ENCODE results near the gene CPT1A.

The CPT1A gene

DNA sequence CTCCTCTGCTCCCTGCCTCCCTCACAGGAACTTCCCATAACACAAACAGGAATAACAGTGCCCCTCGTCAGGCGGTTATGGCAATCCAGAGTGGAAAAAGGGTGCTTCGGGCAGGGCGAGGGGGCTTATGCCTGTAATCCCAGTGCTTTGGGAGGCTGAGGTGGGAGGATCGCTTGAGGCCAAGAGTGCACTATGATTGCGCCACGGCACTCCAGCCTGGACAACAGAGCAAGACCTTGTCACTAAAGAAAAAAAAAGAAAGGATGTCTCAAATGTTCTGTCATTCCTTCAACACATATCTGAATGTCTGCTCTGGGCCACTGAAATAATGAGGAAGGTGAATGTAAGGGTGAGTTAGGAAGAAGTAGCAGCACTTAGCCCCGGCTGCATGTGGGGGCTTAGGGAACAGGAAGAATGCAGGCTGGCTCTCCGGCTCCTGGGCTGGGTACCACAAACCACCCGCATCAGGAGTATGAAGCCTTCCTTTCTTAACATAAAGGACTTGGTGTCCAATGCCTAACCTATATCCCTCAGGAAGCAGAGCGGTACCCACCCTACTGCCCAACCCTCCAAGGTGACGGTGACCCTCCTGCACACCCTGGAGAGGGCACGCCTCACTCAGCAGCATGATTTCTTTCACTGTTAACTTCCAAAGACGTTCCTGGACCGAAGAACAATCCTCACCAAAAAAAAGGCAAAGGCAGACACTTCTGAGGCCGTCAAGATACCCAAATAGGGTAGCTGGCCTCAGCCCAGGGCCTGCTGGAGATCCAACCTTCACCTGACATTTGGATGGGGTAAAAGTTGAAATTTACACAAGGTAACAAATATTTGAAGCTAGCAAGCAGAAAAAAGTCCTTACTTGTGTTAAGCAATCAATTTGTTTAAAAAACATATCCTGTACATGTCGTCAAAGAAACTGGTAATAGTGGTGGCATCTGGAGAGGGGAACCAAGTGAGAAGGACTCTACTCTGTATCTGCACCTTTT lies 3.8 kb downstream of the CPT1A start:
- DNase-seq = no peak
- intact Hi-C loops (cut with DNase I) = no loop called here

DNA sequence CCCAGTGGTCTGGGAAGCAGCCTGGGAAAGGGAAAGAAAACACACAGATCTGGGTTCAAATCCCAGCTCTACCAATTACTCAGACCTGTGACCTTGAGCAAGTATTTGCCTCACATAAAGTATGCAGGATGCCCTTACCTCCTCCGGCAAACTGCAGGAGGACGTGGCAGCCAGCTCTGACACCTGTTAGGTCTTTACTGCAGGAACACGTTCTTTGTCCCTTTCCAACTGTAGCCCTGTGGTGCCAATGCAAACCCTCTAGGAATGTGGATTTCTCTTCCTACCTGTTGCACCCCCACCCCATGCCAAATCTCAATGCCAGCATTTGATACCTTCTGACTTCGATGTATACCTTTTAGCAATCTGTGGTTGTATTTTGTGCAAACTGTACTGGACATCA lies 6.0 kb downstream of the CPT1A start:
- no peak for DNase-seq
- intact Hi-C loops (cut with DNase I) = no loop called here

DNA sequence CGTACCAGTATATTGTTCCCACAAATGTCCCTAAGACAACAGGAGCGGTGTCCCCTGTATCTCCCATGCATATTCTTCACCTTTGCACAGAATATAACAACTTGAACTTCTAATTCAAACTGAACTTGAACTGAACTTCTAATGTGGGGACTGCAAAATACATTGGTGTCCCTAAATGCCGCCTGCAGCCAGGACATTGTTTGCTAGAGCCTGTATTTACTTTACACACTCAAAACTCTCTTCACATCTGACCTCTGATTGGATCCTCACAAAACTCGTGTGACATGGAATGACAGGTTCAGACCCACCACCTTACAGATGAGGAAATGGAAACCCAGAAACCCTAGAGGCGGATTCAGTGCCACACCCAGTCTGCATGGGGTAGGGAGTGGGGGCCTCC lies 6.4 kb downstream of the CPT1A start:
- intact Hi-C loops (cut with DNase I) = no loop called here
- no peak for DNase-seq

DNA sequence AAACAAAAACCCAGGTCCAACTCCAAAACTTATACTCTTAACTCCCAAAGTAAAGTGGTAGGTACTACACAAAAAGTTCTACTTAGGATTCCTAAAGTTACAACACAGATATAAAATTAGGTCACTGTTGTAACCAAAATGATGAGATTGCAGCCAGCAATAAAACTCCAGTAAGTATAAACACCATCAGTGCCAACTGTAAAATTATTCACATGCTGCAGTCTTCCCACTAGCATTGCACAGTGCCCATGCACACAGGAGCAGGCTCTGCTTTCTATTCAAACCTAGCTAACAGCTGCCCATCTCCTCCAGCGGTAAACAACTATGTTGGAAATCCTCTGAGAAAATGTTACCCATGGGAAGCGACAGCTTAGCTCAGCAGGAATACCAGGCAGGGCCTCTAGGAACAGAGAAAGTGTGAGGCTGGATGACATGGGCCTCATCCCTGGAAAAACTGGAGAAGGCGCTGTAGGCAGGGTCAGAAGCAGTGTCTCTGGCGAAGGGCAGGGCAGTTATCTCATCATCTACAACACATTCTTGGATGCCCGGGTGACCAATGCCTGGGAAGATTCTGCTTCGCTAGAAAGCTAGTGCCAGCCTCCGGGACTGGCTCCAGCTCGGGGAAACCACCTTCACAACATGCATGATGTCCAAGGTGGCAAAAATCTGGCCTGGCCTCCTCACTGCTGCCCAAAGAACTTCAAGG lies 9.1 kb downstream of the CPT1A start:
- intact Hi-C loops (cut with DNase I) = no loop called here
- DNase-seq = no peak

DNA sequence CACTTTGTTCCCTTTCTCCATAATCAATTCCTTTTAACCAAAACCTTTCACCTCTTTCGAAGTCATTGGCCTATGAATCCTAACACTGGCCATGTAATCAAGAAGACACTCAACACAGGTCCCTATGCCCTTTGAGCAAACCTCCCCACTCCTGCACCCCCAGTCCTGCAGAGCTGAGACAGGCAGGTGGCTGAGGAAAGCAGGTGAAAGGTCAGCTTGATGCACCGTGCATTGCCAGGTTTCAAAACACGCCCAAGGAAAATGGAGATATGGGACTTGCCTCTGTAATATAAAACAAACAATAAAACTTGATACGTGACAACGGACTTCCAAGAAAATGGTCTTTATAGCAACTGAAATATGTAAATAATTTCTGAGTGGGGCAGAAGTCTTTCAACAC lies 10.6 kb downstream of the CPT1A start:
- DNase-seq = no peak
- intact Hi-C loops (cut with DNase I) = no loop called here

DNA sequence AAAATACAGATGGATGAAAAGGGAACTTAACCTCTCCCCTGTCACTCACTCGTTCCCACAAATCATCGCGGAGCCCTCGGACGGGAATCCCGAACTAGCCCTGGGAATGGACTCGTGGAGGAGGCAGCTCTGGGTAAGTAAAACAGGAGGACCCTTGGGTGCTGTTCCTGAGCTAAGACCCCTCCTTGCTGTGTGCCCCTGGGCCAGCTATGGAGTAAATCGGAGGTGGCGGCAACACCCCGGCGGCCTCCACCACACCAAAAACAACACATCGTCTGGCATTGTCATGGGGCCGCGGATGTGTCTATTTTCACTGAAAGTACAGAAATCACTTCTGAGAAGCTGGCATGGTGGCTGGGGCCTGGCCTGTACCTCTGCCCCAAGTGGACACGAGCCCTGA lies 12.1 kb downstream of the CPT1A start:
- intact Hi-C loops (cut with DNase I) = no loop called here
- no peak for DNase-seq

DNA sequence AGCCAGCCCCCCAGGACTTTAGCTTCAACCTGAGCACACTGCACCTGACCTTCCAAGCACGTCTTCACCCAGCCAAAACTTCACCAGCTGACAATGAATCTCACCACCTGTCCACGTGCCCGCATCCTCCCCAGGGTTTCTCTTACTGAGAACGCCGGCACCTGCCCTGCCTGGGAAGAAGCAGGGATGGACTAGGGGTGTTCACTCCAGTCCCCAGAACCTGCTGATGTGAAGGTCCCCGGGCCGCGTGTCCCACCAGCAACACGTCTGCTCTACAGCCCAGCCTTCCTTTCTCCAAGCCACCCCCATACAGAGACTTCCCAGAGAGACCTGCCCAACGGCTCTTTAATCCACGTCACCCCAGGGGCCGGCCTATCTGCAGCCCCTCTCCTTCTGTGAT lies 12.8 kb downstream of the CPT1A start:
- DNase-seq = no peak
- intact Hi-C loops (cut with DNase I) = no loop called here

DNA sequence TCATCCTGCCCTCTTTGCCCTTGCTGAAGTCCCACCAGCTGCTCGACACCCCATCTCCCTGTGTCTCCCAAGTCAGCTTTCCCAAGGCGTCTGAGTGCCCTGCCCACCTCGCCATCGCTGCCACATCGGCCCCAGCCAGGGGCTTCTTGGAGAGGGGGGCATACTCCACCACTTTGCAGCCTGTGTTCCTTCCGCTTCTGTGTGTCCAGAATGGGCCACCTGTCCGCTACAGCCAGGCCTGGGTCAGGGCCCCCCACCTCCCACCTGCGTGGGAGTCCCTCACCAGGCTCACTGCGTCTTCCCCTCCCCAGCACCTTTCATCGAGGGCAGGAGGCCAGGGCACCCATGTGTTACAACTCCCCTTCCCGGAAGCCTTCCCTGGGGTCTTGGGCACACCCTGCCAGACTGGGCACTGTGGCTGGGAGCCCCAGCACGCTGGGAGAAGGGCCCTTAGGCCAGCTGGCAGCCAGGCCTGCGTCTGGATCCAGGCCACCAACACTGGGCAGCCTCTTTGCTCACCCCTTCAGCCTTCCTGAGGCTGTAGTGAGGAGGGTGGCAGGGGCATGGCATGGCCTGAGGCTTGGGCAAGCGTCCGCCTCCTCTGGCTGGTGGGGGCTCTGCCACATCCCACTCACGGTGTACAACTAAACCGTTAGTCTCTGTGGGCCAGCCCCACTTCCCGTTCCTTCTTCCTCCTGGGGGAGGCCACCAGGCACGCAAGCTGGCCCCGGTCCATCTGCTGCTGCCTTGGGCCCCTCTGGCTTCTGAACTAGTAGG lies 13.4 kb downstream of the CPT1A start:
- intact Hi-C loops (cut with DNase I) = no loop called here
- peak in 25 of 42 donors; percentile 9 to 70 (median 40) for DNase-seq

DNA sequence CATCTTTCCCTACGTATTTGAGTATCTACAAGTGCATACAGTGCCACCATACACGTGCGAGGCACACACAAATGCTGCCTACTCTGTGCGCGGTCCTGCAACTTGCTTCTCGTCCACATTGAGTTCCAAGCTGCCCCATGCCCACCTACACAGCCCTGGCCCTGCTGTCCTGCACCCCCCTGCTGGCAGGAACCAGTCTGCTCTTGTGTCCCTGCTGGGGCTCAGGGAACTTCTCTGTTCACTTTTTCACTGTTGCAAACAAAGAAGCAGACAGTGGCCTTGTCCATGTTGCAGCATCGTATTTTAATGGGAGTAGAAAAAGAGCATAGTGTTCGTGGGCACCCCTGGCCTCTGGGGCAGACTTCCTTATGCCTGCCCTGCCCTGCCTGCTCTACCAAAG lies 14.0 kb downstream of the CPT1A start:
- peak in 2 of 42 donors; percentile 3 to 37 for DNase-seq
- intact Hi-C loops (cut with DNase I) = no loop called here

DNA sequence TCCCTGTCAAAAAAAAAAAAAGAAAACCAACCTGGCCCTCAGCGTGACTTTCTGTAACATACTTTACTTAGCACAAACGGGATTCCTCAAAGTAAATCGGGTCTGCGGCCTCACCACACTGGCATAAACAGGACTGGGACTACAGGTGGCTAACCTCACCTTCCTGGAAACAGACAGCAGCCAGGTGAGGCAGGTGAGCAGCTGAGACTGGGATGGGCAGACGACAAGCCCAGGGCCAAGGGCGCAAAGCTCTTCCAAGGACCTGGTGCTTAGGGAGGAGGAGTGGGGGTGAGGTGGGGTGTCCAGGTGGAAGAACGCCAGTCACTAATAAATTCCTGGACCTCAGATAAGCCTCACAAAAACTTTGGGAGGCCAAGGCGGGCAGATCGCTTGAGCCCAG lies 15.0 kb downstream of the CPT1A start:
- DNase-seq = no peak
- intact Hi-C loops (cut with DNase I) = no loop called here

DNA sequence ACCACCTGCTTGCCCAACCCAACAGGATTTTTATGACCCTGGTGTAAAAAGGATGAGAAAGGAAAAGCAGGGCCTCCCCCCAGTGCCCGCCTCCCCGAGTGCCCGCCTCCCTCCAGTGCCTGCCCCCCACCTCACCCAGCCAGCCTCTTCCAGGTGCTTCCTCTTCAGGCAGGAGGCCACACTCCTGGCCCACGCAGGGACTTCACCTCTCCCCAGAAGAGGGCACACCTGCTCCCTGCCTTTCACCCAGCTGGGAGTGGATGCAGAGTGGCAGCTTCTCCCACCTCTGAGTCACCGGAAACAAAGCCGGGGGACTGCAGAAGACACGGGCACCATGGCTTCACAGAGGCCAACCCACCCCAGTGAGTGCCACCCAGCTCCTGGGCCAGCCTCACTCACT lies 16.1 kb downstream of the CPT1A start:
- no peak for DNase-seq
- intact Hi-C loops (cut with DNase I) = no loop called here

DNA sequence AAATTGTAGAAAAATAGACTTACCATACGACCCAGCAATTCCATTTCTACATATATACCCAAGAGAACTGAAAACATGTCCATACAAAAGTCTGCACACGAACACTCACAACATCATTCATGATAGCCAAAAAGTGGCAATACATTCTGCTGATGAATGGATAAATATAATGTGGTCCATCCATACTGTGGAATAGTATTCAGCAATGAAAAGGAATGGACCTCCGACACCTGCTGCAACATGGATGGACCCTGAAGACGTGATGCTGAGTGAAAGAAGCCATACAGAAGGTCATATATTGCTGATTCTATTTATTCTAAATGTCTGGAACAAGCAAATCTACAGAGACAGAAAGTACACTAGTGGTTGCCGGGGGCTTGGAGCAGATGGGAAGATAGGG lies 19.2 kb downstream of the CPT1A start:
- intact Hi-C loops (cut with DNase I) = no loop called here
- DNase-seq = no peak

DNA sequence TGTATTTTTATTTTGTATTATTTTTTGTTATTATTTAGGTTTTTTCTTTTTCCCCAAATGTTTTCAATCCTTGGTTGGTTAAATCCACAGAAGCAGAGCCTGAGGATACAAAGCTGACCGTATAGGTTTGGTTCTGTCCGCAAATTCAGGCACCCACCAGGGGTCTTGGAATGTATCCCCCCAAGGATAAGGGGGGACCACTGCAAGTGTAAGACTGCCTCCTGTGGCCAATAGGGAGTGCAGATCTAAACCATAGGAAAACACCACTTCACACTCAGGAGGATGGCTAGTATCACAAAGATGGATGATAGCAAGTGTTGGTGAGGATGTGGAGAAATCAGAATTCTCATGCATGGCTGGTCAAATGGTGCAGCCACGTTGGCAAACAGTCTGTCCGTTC lies 20.0 kb downstream of the CPT1A start:
- intact Hi-C loops (cut with DNase I) = no loop called here

DNA sequence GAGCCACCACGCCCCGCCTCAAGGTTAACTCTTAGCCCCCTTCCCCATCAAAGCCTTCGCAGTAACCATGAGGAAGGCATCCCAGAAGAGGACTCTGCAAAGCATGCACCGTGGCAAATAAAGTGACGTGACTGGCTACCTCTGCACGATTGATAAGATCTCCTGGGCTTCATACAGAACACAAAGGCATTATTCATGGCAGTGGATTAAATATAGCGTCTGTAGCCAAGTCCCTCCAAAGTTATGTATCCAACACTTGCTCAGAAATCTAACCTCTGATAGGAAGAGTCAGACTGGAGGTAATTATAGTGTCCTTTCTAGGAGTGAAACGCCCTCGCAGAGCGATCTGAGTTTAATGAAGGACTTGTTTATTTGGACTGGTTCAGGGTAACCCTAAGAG lies 22.4 kb downstream of the CPT1A start:
- DNase-seq = no peak
- intact Hi-C loops (cut with DNase I) = no loop called here

More for the DNA sequence above, 20.0 kb downstream of the CPT1A start:
- no peak for DNase-seq

DNA sequence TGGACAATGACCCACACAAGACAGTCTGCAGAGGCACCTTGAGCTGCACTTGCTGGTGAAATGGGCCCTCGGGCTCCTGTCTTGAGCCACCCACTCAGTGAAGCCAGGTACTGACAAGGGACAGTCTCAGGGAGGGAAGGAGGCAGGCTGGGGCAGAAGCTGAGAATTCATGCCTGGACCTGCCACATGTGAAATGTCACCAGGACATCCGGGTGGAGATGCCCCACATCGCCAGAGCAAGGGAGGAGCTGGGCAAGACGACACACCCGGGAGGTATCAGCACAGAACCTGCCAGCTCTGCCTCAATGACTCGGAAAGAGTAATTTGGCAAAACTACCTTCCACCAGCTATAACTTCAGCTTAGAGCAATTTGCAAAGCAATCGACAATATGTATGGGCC lies 23.5 kb downstream of the CPT1A start:
- DNase-seq = no peak
- intact Hi-C loops (cut with DNase I) = no loop called here

DNA sequence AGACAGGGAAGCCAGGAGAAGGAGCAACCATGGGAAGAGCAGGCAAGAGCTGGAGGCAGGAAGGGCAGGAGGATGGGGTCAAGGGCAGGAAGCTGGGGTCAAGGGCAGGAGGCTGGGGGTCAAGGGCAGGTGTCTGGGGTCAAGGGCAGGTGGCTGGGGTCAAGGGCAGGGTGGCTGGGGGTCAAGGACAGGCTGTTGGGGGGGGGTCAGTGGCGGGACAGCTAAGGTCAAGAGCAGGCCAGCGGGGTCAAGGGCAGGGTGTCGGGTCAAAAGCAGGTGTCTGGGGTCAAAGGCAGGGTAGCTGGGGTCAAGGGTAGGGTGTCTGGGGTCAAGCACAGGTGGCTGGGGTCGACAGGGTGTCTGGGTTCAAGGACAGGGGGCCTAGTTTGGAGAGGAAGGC lies 24.2 kb downstream of the CPT1A start:
- intact Hi-C loops (cut with DNase I) = no loop called here
- no peak for DNase-seq

DNA sequence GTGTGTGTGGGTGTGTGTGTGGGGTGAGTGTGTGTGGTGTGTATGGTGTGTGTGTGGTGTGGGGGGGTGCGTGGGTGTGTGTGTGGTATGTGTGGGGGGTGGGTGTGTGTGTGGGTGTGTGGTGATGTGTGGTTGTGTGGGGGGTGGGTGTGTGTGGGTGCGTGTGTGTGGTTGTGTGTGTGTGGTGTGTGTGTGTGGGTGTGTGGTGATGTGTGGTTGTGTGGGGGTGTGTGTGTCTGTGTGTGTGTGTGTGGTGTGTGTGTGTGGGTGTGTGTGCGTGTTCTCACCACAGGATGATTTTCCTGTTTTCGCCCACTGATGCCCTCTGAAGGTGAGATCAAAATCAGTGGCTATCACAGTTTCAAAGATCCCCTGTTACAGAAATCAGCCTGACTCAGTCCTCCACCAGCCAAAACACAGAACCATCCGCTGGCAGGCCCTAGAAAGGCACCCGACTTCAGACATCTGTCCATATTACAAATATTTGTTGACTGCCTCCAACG lies 24.7 kb downstream of the CPT1A start:
- intact Hi-C loops (cut with DNase I) = no loop called here
- DNase-seq = no peak

DNA sequence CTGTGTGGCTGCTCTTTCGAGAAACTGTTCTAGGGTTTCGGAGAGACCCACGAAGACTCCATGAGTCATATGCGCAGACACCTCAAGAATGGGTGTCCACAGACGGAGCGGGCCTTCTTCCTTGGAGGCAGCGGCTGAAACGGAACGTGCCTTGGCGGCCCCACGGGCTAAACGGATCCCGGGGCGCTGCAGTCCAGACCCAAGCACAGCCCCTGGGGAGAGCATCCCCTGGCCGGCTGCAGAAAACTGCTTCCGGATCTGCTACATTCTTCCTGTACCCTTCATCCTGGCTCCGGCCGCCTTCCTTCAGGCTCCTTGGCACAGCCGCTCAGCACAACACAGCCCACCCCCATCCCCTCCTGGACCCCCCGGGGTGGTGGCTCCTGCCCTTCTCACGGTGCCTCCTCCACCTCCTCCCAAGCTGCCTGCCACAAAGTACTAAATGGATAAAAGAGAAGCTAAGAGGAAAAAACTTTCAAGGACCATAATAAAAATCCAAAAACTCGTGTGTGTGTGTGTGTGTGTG lies 25.4 kb downstream of the CPT1A start:
- no peak for DNase-seq
- intact Hi-C loops (cut with DNase I) = no loop called here

DNA sequence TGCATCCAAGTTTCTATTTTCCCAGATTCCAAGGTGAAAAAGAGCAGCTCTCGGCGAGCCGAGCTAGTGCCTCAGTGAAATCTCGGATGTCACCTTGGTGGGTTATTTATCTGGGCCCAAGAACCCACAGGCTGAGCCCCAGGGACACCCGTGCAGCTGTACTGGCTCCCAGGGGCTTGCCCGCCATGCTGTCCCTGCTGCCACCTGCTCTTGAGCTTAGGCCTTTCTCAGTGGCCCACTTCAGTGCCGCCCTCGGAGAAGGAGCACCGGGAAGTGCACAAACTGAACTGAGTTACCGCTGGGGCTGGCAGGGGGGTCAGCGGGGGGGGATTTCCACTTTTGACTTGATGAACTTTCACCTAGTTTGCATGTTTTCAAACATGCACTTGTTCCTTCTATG lies 27.9 kb downstream of the CPT1A start:
- DNase-seq = no peak
- intact Hi-C loops (cut with DNase I) = no loop called here

Measured in head of caudate nucleus (tissue), 42 donors.